Occipital lobe (tissue), 2 donors: ENCODE measurements around the gene SCGB3A1. TPM values are rescaled to one million over a fixed set of nuclear protein-coding genes. Genes with fewer than 3 reads are reported as not detected.

Experiments used
- DNase-seq: peaks from one replicate; lab custom pipeline; 2025; lab: John Stamatoyannopoulos, UW
- total RNA-seq: library from RNA; depleted of rRNA; stranded (reverse); fragments of >200 nt; gene quantifications from one replicate; pipeline ENCODE4 v1.2.3, GENCODE V29; 2014

SCGB3A1 gene
- total RNA-seq, 1 donor from 2014 or later: not detected

DNA sequence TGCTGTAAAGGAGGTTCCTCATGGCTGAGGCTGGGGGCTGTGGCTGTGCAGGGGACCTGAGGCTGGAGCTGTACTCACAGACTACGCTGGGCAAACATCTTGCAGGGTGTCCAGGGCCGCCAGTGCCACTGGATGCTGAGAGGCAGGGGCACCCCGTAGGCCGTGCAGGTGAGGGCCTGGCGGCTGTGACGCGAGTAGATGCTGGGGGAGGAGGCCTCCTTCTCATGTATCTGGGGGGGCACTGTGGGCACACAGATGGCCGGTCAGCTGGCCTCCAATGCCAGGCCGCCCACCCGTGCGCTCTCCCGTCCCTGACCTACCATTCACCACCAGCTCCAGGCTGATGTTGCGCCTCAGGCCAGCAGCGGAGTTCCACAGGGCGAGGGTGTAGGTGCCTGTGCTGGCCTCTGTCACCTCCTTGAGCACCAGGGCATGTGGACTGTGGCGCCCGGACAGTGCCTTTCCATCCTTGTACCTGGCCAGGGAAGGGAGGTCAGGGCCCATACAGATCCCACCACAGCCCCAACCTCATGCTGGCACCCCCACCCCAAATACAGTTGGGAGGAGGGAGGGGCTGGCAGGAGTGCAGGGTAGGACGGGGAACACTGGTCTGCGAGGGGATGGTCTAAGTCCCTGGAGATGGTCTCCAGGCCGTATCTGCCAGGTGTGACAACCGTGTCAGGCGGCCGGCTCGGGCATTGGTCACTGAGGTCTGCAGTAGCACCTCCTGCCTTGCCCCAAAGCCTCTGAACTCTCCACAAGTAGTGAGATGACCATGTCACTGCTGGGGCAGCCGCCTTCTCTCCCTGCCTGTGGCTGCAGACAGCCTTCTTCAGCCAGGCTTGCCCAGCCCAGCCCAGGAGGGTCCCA, 34.7 kb upstream of the SCGB3A1 start:
- DNase-seq: no peak

DNA sequence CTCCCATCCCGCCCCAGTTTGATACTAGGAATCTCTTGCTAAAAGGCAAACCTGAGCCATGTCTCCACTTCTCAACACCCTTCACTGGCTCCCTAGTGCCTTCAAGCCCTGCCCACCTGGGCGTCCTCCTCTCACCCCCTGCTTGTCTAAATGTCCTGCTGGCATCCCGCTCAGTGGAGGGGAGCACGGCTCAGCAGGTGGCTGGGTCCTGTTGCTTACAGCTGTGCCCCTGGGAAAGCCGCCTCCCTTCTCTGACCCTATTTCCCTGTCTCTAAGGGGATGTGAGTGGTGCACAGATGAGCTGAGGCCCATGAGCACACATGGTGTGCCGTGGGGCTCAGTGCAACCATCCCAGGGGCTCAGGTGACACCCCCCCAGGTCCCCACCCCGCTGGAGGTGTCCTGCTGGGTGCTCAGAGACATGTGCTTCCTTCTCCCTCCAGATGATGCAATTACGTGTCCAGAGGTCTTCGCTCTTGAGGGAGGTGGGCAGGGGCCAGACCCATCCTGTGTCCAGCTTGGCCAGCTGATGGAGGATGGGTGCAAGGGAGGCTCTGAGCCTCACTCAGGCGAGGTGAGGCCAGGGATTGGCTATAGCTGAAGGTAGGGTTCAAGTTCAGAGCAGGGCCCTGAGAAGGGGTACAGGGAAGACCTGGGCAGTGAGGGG, 34.0 kb upstream of the SCGB3A1 start:
- no peak for DNase-seq

DNA sequence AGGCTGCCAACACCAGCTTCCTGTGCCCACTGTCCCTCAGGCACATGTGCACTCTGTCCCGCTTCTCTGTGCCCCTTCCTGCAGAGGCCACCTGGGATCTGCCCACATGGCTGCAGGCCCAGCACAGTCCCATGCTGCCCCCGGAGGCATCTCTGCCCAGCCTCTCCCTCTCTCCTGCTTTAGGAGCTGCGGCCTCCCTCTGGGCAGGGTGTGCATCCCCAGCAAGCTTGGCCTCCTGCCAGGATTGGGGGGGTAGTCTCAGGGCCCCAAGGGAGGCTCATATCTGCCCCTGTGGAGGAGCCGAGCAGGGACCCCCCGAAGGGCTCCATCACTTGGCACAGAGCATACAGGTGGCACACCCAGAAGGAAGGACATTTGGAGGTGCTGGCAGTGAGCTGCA, 33.3 kb upstream of the SCGB3A1 start:
- no peak for DNase-seq

DNA sequence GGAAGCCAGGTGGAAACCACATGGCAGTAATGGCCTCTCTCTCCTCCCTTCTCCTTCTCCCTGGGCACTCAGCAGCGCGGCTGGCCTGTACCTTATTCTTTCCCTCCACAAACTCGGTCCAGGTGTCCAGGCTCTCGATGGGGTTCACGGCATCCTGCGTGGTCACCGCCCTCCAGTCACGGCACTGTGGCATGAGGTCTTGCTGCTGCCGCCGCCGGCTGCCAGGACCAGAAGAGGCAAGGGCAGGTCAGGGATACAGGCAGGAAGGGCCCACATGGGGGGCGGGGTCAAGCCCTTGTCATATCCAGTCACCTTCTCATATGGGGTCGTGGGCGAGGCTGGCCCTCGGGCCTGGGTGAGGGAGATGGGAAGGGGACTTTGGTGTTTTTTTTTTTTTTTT, 32.5 kb upstream of the SCGB3A1 start:
- DNase-seq: no peak

DNA sequence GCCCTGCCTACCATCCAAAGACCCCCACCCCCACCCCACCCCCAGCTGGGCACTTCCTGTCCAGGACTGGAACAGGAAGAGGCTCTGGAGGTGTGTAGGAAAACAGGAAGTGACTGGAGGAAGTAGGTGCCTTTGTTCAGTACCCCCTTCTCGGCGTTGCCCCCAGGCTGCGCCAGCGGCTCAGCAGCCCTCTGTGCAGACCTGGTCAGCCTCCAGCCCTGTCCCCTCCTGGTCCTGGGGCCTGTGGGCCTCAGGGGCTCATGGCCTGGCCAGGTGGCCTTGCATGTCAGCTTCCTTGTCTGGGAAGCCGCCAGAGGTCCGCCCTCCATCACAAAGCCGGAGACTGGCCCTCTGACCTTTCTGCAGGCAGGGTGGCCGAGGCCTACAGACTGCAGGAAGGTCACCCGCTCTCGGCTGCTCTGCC, 32.1 kb upstream of the SCGB3A1 start:
- DNase-seq: no peak

DNA sequence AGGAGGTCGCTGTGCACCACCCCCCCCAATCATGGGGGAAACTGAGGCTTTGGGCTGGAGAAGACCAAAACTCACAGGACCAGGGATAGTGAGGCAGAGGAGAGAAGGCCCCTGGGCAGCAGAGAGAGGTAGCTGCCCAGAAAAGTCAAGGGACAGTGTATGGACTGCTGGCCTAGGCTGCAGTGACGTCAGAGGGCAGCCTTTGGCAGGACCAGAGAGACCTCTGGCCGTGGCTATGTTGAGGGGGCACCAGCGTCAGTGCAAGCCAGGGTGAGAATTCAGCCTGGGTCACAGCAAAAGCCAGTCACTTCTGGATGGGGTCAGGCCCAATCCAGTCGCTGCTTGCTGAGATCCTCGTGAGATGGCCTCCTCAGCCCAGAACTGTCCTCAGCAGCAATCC, 31.6 kb upstream of the SCGB3A1 start:
- no peak for DNase-seq

DNA sequence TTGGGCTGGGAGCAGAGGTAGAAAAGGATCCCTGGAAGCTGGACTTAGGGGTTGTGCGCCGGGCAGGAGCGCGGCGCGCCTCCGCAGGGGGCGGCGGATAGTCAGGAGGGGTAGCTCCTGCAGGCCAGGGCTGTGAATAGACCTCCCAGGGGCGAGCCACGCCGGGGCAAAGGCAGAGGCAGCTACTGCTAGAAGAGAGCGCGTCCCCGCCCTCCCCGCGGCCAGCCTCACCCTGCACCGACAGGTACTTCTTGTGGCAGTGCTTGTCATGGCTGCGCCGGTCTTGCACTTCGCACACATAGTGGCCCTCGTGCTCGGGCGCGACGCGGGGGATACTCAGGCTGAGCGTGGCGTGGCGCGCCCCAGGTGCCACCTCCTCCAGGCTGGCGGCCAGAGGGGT, 30.0 kb upstream of the SCGB3A1 start:
- no peak for DNase-seq

DNA sequence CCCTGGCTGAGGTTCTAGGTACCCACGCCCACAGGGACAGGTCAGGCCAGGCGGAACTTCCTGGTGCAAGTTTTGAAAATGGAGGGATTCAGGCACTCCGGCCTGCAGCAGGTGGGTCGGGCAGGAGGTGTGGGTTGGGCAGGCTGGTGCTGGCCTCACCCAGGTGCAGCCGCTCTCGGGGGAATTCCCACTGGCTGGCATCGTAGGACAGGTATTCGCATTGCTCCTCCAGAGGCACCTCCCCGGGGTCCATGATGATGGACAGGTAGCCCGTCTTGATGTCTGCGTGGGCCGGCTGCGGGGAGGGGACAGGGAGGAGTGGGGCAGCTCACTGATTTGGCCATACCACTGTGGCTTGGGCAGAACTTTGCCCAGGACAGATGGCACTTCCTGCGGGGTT, 28.7 kb upstream of the SCGB3A1 start:
- DNase-seq: no peak

DNA sequence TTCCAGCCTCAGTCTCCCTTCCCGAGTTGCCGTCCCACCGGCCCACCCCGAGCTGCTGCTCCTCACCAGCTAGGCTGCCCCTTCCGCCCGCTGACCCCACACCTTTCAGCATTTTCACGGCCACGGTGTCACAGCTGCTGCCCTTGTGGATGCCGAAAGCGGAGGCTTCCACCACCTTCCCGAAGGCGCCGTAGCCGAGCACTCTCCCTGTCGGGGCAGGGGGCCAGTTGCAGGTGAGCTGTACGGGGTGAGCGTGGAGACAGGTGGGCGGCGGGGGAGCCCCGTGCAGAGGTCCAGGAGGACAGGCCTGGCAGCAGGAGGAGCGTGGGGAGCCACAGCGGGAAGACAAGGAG, 28.2 kb upstream of the SCGB3A1 start:
- no peak for DNase-seq

DNA sequence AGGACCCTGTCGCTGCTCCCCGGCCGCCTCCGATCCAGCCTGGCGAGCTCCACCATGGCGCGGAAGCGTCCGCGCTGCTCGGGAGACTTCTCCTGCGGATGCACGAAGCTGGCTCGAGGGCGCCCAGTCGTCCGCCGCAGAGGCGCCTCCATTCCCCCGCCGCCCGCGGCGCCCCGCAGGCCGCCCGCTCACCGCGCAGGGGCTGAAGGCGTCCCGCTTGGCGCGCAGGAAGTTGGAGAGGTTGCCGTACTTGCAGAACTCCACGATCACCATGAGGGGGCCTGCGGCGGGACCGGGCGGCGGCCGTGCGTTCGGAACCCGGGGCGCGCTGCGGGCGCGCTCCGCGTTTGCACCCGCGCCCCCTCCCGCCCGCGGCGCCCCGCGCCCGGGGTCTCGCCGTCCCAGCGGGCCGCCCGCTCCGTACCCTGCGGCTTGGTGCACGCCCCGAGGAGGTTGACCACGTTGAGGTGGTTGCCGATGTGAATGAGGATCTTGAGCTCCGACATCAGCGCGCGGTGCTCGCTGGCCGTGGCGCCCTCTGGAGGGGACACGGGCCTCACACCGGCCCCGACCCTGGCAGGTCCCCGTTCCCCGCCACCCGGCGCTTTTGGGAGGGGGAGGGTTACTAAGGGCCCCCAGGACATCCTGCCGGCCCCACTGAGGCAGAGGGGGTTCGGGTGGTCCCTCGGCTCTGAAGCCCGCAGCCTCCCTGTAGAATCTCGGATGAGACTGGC, 27.7 kb upstream of the SCGB3A1 start:
- no peak for DNase-seq

DNA sequence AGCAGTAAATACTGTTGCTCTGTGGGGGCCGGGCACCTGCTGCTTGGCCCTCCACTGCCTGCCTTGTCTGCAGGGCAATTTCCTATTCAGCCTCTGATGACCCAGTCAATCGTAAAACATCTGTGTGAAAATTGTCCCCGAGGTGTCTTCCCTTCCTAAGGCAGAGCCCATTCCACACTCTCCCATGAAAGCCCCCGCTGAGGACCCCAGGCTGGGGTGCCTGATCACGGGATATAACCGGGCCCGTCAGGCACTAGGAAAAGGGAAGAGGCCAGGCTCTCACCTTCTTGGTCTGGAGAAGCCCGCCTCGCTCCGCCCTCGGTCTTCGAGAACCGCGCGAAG, 27.2 kb upstream of the SCGB3A1 start:
- no peak for DNase-seq

DNA sequence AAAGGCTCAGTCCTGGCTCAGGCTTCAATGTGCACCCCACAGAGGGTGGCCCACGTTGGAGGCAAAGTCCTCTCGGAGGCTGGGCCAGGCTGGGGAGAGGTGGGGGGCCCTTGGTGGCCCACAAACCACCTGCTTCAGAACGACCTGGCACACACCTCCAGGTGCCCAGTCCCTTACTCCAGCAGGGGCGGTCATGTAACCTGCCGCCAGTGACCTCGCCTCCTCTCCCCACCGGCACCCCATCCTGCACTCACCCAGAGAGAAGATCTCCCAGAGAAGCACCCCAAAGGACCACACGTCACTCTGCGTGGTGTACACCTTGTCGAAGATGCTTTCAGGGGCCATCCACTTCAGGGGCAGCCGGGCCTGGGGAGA, 22.5 kb upstream of the SCGB3A1 start:
- DNase-seq: no peak

DNA sequence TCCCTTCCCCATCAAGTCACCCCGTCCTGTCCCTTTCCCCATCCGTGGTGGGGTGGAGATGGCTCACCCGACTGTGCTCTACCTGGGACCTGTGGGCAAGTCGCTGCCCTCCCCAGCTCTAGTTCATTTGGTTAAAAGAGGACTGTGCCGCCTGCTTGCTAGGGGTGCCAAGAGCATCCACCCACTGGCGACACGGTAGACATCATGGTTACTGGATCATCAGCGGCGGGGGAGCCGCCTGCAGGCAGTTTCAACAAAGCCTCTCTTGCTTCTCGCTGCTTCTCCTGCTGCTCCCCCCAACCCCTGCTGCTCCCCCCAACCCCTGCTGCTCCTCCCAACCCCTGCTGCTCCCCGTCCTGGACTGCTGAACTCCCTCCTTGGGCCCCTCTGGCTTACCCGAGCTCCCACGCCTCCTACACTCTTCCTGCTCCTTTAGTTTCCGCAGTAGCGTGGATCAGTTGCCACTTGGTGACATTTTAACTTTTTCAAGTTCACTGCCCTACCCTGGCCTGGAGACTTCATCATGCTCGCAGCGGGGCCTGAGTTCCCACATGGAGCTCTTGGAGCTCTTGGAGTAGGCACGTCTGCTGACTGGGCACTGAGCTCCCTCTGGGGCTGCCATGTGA, 22.0 kb upstream of the SCGB3A1 start:
- DNase-seq: no peak

DNA sequence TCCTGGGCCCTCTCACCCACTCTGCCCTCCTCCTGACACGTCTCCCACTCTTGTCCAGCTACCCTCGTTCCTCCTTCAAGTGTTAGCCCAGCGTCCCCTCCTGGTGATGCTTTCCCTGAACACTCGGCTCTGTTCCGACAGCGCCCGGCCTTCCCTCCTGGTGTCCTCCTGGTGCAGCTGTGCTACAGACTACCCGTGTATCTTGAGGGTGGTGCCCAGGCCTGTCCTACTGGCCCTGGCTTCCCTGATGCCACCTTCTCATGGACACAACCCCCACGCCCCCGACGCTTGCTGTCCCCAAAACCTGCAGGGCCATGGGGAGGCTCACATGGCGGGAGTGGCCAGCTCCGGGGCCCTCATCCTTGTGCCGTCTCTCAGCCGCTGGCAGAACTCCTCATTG, 21.4 kb upstream of the SCGB3A1 start:
- no peak for DNase-seq

DNA sequence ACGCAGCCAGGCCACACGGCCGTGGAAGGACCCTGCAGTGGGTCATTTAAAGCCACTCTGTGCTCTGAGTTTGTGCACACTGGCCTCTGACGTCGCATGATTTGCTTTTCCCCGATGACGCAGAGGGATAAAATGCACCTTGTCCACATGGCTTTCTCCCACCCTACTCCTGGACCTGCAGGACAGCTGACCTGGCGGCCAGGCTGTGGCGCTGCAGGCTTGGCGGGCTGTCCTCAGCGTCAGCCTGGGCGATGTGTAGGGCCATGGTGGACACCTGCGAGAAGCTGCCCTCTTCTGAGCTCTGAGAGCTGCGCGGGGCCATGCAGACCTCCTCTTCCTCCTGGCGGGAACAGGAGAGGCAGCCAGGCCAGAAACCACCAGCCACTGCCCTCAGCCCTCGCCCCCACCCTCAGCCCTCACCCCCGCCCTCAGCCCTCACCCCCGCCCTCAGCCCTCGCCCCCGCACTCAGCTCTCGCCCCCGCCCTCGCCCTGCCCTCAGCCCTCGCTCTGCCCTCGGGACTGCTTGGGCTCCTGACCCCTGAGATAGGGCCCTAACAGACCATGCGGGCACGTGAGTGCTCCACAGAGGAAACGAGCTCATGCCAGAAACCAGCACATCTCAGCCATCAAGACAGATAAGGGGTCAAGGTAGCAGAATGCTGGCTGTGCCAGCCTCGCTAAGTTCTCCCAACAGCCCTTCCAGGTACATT, 20.0 kb upstream of the SCGB3A1 start:
- no peak for DNase-seq

DNA sequence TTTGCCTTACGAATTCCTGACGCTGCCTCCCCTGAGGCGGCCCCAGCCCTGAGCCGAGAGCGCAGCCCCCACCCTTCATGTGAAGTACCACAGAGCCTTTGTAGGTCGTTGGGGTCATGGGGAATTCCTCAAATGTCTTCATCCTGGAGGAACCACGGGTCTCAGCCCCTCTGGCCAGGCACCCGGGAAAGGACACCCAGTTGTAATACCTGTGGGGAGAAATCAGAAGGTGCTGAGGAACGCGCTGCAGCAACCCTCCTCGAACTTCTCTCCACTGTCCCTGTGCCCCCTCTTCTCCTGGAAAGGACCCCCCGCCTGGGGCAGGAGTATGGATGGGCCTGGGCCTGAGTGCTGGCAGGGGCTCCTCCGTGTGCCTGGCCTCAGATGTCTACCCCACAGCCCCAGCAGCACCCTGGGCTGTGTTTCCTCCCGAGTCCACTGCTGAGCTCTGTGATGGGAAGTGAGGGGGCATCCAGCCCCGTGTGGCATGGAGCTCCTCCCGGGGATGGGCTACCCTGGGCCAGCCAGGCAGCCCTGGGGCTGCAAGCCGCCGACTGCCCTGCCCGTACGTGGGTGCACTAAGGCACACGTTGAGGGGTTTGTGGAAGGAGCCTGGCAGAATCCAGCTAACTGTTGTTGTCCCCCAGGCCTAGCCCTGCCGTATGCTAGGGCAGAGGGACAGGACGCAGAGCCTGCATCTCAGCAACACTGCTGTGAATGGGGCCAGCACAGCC, 18.7 kb upstream of the SCGB3A1 start:
- no peak for DNase-seq

DNA sequence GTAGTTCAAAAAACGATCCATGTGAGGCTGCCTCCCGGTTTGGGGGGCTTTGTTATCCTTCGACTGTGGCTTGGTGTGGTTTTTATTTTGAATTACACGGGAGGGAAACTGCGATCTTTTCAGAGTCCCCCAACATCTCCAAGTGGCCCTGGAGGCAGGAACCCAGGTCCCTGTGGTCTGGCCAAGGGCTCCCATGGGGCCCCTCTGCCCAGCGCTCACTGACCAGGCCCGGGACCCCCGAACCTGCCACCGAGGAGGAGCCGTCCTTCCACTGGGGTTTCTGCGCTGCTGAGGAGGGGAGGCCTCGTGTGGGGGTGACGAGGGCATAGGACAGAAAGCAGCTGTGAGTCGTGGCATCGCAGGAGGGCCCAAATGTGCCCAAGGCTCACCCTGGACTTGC, 18.1 kb upstream of the SCGB3A1 start:
- DNase-seq: no peak

DNA sequence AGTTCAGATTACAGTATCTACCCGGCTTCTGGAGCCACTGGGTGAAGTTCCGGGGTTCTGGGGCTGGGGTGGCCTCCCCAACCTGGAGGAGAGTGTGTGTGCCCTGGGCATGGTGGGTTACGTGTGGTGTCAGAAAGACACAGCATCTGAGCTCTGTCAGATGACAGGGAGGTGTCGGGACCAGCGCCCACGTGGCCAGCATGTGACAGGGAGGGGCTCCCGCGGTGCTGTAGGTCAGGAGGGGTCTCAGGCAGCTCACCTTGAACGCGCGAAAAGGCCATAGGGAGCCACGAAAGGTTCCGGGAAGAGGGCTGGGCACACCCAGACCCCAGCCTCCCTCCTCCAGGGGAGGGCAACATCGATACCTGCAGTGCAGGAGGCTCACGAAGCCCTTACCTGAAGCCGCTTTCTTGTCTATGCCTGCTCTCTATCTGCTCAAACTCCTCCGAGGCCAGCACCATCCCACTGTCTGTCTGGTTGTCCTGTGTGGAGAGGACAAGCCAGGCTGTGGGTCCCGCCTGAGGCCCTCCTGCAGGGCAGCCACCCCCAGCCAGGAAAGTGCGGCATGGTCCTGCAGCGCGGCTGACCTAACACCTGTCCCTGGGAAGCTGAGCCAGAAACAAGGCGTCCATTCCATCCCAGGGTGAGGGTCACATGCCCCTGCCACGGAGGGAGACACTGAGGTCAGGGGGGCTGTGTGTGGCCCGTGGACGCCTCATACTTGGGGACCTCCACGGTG, 17.4 kb upstream of the SCGB3A1 start:
- no peak for DNase-seq

DNA sequence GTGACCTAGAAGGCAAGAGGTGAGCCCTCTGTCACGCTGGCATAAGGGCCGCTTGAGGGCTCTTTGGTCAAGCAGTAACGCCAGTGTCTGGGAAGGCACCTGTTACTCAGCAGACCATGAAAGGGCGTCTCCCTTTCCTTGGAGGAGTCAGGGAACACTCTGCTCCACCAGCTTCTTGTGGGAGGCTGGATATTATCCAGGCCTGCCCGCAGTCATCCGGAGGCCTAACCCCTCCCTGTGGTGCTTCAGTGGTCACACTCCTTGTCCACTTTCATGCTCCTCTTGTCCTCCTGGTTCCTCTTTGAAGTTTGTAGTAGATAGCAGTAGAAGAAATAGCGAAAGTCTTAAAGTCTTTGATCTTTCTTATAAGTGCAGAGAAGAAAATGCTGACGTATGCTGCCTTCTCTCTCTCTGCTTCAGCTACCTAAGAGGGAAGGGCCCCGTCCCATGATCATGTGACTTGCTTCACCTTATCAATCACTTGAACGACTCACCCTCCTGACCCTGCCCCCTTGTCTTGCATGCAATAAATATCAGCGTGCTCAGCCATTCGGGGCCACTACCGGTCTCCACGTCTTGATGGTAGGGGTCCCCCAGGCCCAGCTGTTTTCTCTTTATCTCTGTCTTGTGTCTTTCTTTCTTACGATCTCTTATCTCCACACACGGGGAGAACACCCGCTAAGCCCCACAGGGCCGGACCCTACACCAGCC, 16.7 kb upstream of the SCGB3A1 start:
- DNase-seq: no peak
